Panc1 (cell line): Measurements from ENCODE around the gene RAC3.

Source experiments
- POLR2AphosphoS5 ChIP-seq: IDR thresholded peaks from 2 replicates; pipeline ENCODE4 v1.6.1; 2012; ENCODE audit warnings: mild to moderate bottlenecking, low read depth, low read length, moderate library complexity
- SIN3A ChIP-seq: IDR thresholded peaks from 2 replicates; pipeline ENCODE4 v1.6.1; 2012; ENCODE audit warnings: low read depth, mild to moderate bottlenecking, low read length, moderate library complexity, borderline replicate concordance; ENCODE audit not compliant: insufficient read depth
- TCF7L2 ChIP-seq: IDR thresholded peaks from 2 replicates; pipeline ENCODE4 v1.6.1; 2011; ENCODE audit warnings: mild to moderate bottlenecking, low read depth, low read length, inconsistent platforms
- TF ChIP-seq, protein P1 (sequence below), 2 experiments: IDR thresholded peaks; 2 replicates each; pipeline ENCODE4 v1.6.1; 2011 to 2012; ENCODE audit warnings: low read depth in 2 of 2, control low read depth in 1 of 2, low read length in 1 of 2, mild to moderate bottlenecking in 1 of 2, moderate library complexity in 1 of 2; ENCODE audit not compliant: insufficient read depth in 1 of 2
- TF ChIP-seq, protein P2 (sequence below): fragments of 450-650 bp; IDR thresholded peaks from 2 replicates; pipeline ENCODE4 v1.5.1; 2017; ENCODE audit warnings: mild to moderate bottlenecking

DNA sequence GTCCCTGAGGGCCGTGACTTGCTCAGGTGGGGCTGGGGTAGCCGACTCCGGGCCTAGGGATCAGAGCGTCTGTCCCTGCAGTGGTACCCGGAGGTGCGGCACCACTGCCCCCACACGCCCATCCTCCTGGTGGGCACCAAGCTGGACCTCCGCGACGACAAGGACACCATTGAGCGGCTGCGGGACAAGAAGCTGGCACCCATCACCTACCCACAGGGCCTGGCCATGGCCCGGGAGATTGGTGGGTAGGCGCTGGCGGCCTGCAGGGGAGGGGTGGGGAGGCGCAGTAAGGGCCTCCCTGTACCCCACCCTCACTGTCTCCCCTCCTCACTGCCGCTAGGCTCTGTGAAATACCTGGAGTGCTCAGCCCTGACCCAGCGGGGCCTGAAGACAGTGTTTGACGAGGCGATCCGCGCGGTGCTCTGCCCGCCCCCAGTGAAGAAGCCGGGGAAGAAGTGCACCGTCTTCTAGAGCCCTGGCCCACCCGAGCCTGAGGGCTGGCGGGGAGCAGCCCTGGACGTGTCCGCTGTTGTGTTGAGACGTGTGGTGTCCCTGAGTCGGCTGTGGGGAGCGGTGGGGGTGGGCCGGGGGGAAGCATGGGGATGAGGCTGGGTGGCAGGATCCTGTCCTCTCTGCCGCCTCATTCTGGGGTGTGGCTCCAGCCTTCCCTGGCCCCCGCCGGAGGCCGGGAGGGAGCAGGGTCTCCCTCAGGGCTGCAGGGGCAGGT is 2.0 kb downstream of the RAC3 start:
- TF ChIP-seq, protein P1, sequence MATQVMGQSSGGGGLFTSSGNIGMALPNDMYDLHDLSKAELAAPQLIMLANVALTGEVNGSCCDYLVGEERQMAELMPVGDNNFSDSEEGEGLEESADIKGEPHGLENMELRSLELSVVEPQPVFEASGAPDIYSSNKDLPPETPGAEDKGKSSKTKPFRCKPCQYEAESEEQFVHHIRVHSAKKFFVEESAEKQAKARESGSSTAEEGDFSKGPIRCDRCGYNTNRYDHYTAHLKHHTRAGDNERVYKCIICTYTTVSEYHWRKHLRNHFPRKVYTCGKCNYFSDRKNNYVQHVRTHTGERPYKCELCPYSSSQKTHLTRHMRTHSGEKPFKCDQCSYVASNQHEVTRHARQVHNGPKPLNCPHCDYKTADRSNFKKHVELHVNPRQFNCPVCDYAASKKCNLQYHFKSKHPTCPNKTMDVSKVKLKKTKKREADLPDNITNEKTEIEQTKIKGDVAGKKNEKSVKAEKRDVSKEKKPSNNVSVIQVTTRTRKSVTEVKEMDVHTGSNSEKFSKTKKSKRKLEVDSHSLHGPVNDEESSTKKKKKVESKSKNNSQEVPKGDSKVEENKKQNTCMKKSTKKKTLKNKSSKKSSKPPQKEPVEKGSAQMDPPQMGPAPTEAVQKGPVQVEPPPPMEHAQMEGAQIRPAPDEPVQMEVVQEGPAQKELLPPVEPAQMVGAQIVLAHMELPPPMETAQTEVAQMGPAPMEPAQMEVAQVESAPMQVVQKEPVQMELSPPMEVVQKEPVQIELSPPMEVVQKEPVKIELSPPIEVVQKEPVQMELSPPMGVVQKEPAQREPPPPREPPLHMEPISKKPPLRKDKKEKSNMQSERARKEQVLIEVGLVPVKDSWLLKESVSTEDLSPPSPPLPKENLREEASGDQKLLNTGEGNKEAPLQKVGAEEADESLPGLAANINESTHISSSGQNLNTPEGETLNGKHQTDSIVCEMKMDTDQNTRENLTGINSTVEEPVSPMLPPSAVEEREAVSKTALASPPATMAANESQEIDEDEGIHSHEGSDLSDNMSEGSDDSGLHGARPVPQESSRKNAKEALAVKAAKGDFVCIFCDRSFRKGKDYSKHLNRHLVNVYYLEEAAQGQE (IDR thresholded peaks at IDR 0.05; ENCODE audit: insufficient read depth in 1 of 2, low read depth in 2 of 2, low read length in 1 of 2) = no peak
- TF ChIP-seq, protein P2, sequence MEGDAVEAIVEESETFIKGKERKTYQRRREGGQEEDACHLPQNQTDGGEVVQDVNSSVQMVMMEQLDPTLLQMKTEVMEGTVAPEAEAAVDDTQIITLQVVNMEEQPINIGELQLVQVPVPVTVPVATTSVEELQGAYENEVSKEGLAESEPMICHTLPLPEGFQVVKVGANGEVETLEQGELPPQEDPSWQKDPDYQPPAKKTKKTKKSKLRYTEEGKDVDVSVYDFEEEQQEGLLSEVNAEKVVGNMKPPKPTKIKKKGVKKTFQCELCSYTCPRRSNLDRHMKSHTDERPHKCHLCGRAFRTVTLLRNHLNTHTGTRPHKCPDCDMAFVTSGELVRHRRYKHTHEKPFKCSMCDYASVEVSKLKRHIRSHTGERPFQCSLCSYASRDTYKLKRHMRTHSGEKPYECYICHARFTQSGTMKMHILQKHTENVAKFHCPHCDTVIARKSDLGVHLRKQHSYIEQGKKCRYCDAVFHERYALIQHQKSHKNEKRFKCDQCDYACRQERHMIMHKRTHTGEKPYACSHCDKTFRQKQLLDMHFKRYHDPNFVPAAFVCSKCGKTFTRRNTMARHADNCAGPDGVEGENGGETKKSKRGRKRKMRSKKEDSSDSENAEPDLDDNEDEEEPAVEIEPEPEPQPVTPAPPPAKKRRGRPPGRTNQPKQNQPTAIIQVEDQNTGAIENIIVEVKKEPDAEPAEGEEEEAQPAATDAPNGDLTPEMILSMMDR = no peak
- no peak for TF ChIP-seq POLR2AphosphoS5
- no peak for TF ChIP-seq SIN3A
- no peak for TF ChIP-seq TCF7L2
